Measurements from ENCODE around the gene NID2.
A peak's percentile ranks its signal among the peaks of the same experiment; 100 is the strongest.

Gene NID2

DNA sequence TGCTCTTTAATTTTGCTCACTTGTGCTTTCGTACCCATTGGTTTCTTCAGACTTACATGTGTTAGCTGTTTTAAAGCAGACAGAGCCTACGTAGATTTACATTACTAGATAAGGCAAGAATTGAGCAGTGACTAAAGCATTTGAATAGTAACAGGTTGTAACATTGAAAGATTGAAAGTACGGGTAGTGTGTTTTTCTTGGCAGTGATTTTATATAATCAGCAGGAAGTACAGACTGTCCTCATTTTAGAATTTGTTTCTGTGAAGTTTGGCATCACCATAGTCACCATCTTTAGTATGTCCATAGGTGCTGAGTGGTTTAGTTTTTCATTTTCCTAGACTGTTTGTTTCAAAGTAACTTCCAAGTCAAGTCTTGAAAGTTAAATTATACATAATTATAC, 65.5 kb downstream of the NID2 start:
- DNase-seq (ENCODE audit: low read depth in 2 of 2), result no peak

DNA sequence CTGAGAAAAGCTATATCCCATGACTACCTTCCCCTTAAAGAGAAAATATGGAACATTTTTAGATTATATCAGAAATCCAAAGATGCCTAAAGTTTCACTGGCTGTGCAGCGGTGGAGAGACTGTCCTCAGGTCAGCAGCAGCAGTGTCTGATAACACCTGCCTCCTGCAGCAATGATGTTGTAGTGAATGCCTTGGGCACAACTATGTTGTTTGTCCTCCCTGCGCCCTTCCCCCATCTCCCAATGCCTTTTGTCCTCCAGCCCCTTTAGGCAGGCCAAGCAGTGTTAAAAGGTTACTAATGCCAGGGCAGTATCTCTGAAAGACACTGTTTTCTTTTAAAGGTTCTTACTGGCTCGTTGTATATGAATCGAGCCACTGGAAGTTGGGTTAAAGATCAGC, 66.3 kb downstream of the NID2 start:
- DNase-seq (ENCODE audit: low read depth in 2 of 2), result no peak

DNA sequence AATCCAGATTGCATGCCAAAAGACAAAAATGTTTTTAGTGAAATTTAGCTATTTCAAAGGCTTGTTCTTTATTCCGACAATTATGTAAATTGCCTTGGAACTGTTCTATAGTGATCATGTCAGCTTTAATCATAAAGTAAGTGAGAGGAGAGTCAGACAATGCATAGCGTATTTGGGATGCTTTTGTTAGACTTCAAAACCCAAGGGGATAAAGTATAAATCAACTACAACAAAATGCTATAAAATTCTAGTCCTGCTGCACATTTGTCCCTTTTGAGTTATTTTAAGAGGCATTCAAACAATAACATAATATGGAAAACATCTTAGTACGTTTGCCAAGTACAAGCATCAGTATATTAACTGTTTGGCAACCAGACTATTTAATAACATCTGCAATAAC, 68.2 kb downstream of the NID2 start:
- no peak for DNase-seq (ENCODE audit: low read depth in 2 of 2)

DNA sequence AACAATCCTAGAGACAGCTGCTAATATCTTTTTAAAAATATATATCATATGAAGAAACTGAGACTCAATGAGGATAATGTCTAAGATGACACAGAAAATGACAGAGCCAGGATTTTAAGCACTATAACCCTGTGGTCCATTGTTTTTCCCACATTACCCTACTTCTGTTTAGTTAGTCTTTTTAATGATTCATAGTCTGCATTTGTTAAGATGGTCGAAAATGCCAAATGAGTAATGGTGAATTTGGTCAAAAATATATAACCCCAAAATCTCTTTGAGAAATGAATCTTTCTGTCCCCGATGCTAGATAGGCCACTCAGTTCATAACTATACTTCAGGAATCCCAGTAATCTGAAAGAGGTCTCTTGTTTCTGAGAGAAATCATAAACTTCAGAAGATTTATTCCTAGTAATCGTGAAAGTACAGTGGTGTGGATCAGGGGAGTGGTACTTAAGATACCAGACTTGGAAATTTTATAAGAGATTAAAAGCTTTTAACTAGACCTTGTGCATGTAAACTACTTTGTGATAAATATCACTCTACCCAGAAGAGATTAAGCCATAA, 68.8 kb downstream of the NID2 start:
- no peak for DNase-seq (ENCODE audit: low read depth in 2 of 2)

DNA sequence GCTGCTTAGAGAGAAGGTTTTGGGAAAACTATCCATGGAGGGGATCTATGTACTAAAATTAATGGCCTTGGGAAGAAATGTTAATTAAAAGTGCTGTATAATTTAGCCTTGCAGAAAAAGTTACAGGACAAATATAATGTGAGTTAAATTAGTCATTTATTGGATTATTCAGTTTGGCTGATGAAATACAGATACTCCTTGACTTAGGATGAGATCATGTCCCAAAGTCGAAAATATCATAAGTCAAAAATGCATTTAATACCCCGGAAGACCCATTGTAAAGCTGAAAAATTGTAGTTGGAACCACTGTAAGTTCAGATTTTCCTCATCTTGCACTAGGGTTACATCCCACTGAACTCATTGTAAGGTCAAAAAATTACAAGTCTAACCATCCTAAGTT, 69.8 kb downstream of the NID2 start:
- DNase-seq (ENCODE audit: low read depth in 2 of 2), result peak; percentile 43 to 50

DNA sequence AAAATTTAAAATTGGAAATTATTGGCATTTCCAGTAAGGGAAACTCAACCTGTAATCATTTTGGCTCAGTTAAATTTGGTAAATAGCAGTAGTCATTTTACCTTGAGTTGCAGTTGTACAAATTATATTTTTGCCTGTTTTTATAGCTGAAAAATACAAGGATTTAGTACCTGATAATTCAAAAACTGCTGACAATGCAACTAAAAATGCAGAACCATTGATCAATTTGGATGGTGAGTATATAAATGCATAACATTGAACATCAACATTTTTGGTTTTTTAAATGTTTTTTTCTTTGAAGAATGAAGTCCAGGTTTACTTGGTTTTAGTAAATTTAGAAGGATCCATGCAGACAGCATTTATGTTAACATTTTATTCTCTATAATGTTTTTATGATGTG, 70.5 kb downstream of the NID2 start:
- DNase-seq (ENCODE audit: low read depth in 2 of 2), result no peak

DNA sequence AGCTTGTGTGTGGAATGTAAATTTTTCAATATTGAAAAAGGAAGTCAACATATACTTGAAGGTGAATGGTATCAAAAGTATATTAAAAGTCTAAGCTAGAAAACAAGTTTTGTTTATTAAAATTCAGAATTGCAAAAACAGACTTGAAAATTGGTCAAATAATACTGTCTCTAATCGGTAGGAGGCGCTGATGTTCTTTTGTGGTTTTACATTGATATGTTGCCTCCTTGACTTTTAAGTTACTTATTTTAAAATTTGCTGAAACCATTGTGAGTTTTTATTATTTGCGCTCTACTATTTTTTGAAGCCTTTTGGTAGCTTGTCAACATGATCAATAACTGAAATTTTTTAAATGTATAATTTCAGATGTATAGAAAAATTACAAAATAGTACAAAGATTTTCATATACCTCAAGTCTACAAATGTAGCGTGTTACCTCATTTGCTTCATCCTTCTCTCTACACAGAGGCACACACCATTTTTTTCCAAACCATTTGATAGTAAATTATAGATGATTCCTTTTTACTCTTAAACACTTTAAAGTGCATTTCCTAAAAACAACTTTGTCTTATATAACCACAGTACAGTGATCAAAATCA, 72.6 kb downstream of the NID2 start:
- no peak for DNase-seq (ENCODE audit: low read depth in 2 of 2)

DNA sequence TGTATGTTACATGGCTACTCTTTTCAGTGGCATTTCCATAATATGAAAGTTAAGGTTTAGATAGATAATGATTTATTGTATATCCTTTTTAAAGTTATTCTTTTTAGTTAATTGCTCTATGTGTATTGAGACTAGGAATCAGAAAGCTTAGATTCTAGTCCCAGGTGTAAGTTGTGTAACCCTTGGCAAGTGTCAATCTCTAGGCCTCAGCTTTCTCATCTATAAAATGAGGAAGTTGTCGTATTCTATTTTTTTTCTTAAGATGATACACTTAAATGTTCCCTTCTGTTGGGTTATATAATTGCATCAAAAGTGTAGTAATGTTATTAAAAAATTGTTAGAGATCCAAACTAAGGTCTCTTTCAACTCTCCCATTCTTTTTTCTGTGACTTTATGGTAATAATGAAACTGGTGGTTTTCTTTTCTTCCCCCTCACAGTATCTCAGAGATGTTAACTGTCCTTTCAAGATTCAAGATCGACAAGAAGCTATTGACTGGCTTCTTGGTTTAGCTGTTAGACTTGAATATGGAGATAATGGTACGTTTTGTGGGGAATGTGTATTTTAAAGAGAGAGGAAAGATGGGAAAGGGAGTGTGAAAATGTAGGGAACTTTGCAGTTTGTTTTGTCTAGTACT, 75.5 kb downstream of the NID2 start:
- DNase-seq (ENCODE audit: low read depth in 2 of 2), result no peak

DNA sequence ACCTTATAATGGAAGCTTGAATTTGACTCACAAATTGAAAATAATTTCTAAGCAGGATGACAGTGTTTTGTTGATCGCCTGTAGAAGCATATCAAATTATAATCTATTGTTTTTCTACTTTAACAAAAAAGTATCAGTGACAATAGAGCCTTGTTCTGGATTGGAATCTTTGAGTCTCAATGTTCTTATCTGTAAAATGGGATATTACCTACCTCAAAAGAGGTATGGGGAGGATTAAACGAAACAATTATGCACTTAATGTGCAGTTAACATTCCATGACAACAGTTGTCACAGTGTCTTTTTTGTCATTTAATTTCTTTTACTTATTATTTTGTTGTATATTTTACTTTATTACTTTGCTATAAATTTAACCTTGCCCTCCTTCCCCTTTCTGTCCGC, 78.4 kb downstream of the NID2 start:
- DNase-seq (ENCODE audit: low read depth in 2 of 2), result no peak

DNA sequence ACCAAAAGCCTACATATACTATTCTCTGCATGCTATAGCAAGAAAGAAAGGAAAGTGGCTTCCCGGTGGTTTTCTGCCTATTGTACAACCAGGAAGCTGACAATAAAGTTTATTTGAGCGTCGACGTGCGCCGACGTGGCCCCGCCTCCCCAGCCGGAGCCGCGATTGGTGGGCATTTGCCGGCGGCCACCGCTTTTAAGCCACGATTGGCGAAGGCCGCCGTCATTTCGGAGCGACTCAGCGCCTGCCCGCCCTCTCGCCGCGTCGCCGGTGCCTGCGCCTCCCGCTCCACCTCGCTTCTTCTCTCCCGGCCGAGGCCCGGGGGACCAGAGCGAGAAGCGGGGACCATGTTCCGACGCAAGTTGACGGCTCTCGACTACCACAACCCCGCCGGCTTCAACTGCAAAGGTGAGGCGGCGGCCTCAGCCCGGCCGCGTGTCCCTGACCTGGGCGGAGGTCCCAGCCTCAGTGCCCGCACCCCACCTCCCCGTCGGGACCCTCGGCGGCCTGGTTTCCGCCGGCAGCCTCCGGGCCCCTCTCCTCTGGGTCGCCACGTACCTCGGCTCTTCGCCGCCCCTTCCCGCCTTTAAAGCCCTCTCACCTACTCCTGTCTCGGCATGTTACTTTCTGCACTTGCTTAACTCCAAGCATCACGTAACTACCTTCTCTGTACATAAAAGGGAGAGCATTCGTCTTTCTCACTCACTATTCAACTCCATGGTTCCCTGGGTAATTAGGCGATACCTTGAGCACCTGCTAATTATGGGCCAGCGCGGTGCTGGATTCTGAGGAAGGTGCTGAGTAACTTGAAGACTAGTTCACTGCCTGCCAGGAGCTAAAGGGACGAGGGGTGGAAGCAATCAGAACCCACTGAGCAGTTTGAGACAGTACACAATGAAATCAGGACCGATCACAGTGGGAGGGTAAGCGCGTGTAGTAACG, 79.3 kb downstream of the NID2 start, which contains the start of gene RTRAF:
RTRAF (plus strand) TSS at position 254 of the 942 bp plus-strand sequence; CDS start at position 348, 94 bp downstream.
- peak; percentile 78 to 80 for DNase-seq (ENCODE audit: low read depth in 2 of 2)

DNA sequence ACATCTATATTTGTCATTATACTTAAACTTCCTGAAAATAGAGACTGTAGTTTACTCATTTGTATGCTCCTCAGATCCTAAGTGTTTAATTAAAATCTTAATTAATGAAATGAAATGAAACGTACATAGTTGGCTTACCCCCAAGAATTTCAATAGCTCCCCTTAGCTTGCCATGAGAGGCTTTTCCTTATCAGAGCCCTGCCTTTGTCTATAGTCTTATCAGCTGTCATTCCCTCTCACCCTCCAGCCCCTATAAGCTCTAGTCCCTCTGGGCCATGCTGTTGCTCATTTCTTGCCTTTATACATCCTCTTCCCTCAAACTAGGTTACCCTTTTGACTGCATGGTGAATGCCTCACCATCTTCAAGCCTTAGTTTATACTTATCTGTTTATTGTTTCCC, 80.6 kb downstream of the NID2 start:
- no peak for DNase-seq (ENCODE audit: low read depth in 2 of 2)

DNA sequence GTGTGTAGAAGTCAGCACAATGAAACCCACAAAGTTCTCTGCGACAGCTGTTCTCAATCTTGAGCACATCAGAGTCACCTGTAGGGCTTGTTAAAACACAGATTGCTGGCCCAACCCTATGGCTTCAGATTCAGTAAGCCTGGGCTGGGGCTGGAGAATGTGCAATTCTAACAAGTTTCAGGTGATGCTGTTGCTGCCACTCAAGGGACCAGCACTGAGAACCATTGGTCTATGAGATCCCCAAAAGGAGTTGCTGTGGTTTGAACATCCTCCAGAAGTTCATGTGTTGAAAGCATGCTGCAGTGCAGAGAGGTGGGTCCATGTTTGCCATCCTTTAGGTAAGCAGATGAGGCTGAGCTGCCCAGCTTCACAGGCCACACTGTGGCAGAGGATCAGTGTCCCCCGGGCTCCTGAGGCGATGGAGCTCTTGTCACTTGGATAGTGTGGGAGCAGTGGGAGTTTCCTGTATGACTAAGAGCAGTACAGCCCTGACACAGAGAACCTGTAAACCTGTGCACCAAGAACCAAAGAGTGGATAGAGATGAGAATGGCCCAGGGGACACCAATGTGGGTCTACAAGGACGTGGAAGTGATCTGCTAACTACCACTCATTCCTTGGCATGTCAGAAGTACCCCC, 87.5 kb downstream of the NID2 start:
- DNase-seq (ENCODE audit: low read depth in 2 of 2), result no peak

DNA sequence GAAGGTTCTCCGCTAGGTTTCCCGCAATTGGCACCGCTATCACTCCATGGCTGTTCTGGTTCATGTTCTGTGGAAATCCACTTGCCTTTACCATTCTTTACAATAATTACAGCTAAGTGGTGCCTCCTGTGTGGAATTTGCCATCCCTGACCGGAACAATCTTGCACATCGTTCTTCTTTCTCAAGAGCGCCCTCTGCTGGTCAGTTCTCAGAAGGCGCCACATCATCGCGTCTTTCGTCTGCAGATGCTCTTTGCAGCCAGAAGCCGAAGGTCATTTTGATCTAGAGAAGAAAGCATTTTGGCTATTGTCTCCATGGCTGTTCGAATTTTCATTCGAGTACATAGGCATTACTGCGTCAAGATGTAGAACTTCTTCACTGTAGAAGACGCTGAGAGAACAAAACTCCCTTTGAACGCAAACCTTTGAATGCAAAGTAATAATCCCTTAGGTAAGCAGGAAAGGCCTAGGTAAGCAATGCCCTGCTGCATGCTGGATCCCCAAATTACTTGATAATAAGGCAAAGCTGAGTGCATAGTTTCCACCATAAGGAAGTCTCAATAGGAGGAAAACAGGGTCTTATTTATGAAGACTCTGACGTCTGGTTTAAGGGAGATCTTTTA, 89.7 kb downstream of the NID2 start:
- peak; percentile 34 to 35 for DNase-seq (ENCODE audit: low read depth in 2 of 2)

DNA sequence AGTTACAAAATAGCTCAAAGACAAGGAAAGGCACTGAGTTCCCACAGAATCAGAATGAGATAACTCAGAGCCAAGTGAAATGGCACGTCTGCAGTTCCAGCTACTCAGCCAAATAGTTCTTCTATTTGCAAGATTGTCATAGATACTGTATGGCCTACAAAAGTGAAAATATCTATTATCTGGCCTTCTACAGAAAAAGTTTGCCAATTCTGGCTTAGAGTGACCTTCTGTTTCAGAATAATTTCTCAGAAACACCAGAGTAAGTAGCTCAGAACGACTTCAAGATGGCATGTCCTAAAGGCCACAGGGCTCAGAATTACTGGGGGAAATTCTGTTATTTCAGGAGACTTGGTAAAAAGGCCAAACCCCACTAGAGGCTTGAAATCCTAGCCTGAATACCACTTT, 90.2 kb downstream of the NID2 start:
- DNase-seq (ENCODE audit: low read depth in 2 of 2), result no peak

DNA sequence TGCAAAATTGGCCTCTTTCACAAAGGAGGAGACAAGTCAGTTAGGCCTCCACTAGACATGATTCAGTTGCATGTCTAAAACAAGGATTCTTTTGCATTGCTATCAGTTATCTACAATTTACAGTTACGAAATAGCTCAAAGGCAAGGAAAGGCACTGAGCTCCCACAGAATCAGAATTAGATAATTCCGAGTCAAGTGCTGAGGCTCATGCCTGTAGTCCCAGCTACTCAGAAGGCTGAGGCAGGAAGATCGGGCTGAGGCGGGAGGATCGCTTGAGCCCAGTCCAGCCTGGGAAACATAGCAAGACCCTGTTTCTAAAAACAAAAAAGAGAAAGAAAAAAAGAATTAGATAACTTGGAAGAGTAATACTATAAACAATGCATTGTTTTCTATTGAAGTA, 91.8 kb downstream of the NID2 start:
- DNase-seq (ENCODE audit: low read depth in 2 of 2), result no peak

DNA sequence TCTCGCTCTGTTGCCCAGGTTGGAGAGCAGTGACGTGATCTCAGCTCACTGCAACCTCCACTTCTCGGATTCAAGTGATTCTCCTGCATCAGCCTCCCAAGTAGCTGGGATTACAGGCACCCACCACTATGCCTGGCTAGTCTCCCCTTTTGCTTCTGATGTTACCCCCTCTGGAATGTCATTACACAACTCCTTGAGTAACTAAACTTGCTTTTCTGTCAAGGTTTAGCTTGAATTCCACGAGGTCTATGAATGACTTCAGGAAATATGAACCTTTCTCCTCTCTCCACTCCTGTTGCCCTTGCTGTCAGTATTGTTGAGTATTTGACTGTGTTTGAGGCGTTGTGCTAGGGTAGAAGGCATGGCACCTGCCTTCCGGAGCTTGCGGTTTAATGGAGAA, 96.3 kb downstream of the NID2 start:
- no peak for DNase-seq (ENCODE audit: low read depth in 2 of 2)

DNA sequence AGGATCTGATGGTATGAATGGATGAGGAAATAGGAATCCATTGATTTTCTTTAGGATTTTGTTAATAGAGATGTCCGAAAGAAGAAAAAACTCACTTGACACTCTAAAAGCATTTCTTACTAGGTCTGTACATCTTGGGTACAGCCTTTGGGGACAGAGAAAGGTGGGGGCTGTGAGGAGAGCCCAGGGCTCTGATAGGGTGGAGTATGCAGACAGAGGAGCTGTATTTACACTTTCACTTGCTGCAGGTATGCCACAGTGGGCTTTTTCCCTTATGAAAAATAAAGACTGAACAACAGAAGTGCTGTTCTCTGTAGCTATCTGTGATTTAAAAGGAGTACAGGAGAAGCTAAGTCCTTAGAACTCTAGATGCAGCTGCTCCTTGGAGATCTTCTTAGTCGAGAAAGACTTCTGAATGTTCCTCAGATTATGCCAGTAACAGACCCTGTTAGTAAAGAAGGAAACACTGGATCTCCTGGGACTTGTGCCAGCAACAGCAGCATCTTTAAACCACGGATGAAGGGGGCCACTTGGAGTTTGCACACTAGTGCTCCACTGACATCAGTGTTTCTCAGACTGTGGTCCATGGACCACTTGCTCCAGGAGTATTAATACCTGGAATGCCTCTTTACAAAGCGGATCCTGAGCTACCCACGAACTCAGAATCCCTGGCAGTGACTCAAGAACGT, 98.9 kb downstream of the NID2 start:
- DNase-seq (ENCODE audit: low read depth in 2 of 2), result no peak

DNA sequence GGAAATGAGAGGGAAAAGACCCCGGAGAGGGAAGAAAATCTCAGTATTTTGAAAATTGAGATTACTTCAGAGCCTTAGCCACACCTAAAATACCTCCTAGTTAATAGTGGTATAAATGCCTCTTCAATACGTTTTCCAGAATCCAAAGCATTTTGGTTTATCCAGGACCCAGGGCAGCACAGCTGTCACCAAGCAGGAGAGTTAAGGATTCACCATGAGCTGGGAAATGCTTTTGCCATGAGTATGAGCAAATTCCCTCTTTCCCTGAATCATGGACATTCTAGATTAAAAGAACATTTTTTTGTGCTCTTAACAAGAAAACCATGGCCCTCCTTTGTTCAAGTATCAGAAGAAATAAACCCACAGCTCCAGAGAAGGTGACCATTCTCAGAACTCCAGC, 101.3 kb downstream of the NID2 start:
- no peak for DNase-seq (ENCODE audit: low read depth in 2 of 2)

DNA sequence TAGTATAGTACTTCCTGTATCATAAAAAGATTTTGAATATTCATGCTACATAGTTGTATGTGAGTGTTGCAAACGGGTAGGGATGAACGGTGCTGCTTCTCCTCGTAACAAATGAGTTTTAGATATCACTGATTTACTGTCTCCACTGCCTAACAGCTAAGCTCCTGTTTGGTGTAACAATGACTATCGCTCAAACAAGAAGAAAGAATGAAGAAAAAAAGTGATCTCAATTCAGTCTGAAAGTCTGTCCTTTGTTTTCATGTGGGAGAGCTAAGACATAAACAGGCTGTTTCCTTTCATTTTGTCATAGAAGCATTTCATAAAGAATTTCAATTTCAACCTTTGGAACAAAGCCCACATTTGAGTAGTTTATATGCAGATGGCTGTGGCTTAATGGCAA, 105.6 kb downstream of the NID2 start:
- no peak for DNase-seq (ENCODE audit: low read depth in 2 of 2)

DNA sequence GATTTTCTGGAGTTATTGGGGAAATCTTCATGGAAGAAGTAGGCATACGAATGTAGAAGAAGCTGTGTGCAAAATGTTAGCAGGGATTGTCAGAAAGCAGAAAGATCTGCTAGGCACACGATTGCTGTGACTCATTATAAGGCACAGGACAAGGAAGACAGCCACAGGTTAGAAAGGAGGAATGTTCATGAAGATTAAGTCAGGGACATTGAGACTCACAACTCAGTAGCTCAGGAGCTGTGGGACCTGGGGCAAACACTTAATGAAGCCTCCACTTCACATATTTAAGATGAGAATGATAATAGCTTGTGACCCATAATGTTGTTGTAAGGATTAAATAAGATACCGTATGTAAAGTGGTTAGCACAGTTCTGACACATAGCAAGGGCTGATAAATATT, 106.1 kb downstream of the NID2 start:
- DNase-seq (ENCODE audit: low read depth in 2 of 2), result no peak

DNA sequence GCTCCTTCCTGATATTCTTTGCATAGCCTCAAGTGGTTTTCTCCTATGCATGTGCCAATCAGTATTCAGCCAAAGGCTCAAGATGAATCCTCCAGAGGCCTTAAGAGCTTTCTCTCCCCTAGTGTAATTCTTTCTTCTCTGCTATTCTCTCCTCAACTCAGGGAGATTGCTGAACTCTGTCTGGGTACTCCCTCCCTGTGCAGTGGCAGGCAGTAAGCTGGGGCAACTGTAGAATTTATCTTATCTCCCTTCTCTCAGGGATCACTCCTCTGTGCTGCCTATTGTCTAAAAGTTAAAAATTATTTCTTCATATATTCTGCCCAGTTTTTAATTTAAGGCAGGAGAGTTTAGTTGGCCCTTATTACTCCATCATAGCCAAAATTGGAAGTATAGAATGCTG, 108.0 kb downstream of the NID2 start:
- no peak for DNase-seq (ENCODE audit: low read depth in 2 of 2)

Measured in fibroblast of skin of left biceps (primary cell).